ENCODE results near the gene SFMBT1.
A peak's percentile ranks its signal among the peaks of the same experiment; 100 is the strongest.

SFMBT1 gene

DNA sequence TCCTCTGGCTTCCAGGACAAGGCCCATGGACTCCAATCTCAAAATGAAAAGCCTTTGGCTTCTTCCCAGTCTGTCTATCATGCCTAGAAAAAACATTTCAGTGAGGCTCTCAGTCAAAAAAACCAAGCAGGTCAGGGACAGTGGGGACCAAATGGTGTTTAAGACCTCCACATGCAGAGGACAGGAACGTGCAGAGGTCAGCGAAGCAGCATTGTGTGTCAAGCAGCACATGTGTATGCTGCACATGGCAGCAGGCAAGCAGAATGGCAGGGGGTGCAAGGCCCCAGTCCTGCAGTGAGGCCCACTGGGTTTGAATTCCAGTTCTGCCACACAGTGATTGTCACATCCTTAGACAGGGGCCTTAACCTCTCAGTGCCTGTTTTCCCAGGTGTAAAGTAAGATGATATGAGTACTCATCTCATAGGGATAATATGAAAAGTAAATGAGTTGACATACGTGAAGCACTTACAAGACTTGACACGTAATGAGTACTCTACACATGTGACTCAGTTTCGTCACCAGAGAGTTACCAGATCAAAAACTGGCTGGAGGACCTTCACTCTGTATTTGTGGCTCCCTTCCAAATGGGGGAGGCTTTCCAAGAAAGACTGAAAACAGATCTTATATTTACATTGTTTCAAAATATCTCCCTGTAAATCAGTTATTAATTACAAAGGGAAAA lies 159.7 kb downstream of the SFMBT1 start:
- H3K27ac Mint-ChIP-seq: no peak overlapping the region
- ATAC-seq: no peak
- peaks cover 34% of the 10 kb centered on the region for H3K36me3 Mint-ChIP-seq
- no peaks in the 10 kb centered on the region for H3K27me3 Mint-ChIP-seq
- no peak overlapping the region for H3K4me3 Mint-ChIP-seq
- H3K9me3 Mint-ChIP-seq: no peaks in the 10 kb centered on the region
- H3K4me1 Mint-ChIP-seq: peaks cover 15% of the 10 kb centered on the region

DNA sequence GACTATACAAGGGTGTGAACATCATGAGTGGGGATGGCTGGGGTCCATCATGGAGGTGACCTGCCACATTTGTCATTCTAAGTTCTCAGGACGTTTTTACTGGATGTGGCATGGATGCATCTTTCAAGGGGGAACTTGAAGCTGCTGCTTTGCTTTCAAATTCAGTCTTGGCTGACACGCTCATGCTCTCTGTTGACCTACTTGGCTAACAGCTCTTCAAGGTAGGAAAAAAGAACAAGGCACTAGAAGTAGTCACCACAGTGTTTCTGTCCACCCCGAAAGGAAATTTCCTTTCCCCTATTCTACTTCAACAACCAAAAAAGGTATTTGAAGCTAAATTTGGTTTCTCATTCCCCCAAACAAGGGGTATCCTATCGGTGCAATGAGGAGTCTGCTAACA lies 163.5 kb downstream of the SFMBT1 start:
- H3K9me3 Mint-ChIP-seq: no peaks in the 10 kb centered on the region
- no peaks in the 10 kb centered on the region for H3K27me3 Mint-ChIP-seq
- H3K4me1 Mint-ChIP-seq: peaks cover 23% of the 10 kb centered on the region
- ATAC-seq: no peak
- H3K27ac Mint-ChIP-seq: no peak overlapping the region
- H3K4me3 Mint-ChIP-seq: no peak overlapping the region
- H3K36me3 Mint-ChIP-seq: peaks cover 43% of the 10 kb centered on the region

DNA sequence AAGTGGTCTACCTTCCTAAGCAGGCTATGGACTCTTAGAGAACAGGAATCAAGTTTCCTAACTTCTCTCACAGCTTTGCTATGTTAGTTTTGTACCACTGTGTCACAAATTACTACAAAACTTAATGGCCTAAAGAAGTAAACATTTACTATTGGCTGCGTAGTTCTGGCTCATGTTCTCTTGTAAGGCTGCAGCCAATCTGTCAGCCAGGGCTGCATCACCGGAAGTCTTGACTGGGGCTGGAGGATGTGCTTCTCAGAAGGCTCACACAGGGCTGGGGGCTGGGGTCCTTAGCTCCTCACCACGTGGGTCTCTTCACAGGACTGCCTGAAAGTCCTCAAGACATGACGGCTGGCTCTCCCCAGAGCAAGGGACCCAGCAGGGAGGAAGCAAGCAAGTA lies 164.0 kb downstream of the SFMBT1 start:
- no peak overlapping the region for H3K4me3 Mint-ChIP-seq

DNA sequence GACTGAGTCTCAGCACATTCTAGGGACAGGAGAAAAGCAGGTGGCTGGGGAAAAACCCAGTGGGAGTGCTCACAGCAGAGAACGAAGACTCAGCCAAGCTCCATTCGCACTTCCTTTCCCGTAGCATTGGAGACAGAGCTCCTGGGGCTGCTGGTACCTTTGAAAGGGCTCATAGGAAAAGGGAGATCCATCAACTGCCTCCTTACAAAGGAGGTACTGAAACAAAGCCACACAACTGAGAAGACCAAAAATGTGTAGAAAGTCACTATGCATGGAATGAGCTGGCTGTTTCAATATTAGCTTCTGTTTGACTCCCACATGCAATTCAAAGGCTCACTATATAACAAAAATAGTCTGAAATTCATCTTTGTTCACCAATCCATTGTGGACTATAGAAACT lies 165.4 kb downstream of the SFMBT1 start:
- ATAC-seq: peak; percentile 76
- H3K4me1 Mint-ChIP-seq: peaks cover 28% of the 10 kb centered on the region
- no peak overlapping the region for H3K4me3 Mint-ChIP-seq
- H3K27me3 Mint-ChIP-seq: no peaks in the 10 kb centered on the region
- peak overlapping the region; percentile 49 for H3K27ac Mint-ChIP-seq
- no peaks in the 10 kb centered on the region for H3K9me3 Mint-ChIP-seq
- H3K36me3 Mint-ChIP-seq: peaks cover 30% of the 10 kb centered on the region

More for the DNA sequence above, 164.0 kb downstream of the SFMBT1 start:
- ATAC-seq: no peak
- H3K36me3 Mint-ChIP-seq: peaks cover 43% of the 10 kb centered on the region
- peaks cover 28% of the 10 kb centered on the region for H3K4me1 Mint-ChIP-seq
- H3K9me3 Mint-ChIP-seq: no peaks in the 10 kb centered on the region
- no peaks in the 10 kb centered on the region for H3K27me3 Mint-ChIP-seq
- H3K27ac Mint-ChIP-seq: no peak overlapping the region

DNA sequence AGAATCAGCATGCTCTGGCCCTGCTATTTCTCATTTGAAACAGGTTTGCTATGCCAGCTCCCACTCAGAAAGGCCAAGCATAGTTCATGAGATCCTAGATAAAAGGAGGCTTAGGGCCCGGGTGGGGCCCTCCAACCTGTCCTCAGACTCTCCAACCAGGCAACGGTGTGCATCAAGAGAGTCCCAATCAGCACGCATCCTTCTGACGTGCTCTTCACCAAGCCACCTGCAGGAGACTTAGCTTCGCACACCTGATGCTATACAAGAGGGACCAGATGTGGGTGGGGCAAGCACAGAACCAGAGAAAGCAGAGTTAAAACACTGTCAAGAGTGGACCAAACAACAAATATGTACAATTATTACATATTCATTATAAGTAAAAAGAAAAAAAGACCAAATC lies 165.8 kb downstream of the SFMBT1 start:
- Mint-ChIP-seq H3K27ac (peak overlapping the region; percentile 49), H3K4me3 (no peak overlapping the region), H3K9me3 (no peaks in the 10 kb centered on the region), H3K4me1 (peaks cover 33% of the 10 kb centered on the region), H3K36me3 (peaks cover 26% of the 10 kb centered on the region), H3K27me3 (no peaks in the 10 kb centered on the region)
- no peak for ATAC-seq

DNA sequence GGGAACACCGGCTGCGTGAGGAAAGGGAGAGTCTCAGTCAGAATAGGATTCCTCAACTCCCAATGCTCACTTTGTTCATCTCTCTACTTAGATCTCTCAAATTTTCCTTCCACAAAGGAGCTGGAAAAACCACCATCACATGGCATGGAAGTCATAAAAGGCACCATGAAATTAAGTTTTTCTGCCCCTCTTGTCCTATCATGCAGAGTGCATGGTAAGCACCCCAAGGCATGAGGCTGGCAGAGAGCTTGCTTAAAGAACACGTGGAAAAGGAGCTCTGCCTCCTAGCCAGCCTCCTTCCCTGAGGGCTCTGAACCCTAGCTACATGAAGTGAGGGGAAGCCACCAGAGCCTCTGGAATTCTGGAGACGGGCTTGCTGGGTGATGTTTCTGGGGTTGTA lies 166.3 kb downstream of the SFMBT1 start:
- Mint-ChIP-seq H3K4me1 (peaks cover 37% of the 10 kb centered on the region), H3K27ac (no peak overlapping the region), H3K36me3 (peaks cover 24% of the 10 kb centered on the region), H3K4me3 (no peak overlapping the region), H3K27me3 (no peaks in the 10 kb centered on the region), H3K9me3 (no peaks in the 10 kb centered on the region)
- ATAC-seq: no peak

DNA sequence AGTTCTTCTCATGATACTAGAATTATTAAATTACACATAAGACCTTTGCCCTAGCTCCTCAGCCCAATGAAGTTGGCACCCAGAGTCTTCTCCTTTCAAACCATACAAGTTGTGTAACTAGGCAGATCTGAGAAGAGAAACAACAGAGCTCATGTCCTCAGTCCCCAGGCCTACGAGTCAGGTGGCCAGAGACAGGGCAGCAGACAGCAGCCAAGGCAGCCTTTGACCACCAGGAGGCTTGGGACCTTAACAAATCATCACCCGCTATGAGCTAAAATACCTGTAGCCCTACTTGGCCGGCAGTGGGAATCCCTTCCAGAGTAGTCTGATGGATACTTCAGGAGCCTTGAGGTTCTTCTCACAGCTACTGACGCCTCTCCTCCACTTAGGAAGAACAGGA lies 166.8 kb downstream of the SFMBT1 start:
- Mint-ChIP-seq H3K27me3 (no peaks in the 10 kb centered on the region), H3K9me3 (no peaks in the 10 kb centered on the region), H3K36me3 (peaks cover 24% of the 10 kb centered on the region), H3K4me1 (peaks cover 39% of the 10 kb centered on the region), H3K4me3 (no peak overlapping the region), H3K27ac (no peak overlapping the region)
- no peak for ATAC-seq

DNA sequence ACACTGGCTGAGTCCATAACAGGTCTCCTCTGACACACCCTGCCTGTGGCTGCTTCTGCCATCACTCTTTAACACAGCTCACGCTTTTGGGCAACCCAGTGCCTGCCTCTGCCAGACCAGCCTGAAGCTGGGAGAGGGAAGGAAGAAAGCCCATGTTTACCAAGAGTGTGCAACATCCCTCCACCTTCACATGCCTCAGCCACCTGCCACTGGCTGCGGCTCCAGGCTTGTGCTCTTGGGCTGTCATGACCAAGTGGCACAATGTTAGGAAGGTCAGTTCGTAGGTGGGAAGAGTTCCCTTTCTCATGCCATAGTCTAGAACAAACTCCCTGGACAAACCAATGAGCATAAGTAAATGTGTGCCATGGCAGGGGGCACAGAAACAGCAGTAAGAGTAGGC lies 168.8 kb downstream of the SFMBT1 start:
- Mint-ChIP-seq H3K27ac (no peak overlapping the region), H3K4me3 (no peak overlapping the region), H3K36me3 (peaks cover 24% of the 10 kb centered on the region), H3K9me3 (no peaks in the 10 kb centered on the region), H3K4me1 (peaks cover 47% of the 10 kb centered on the region), H3K27me3 (no peaks in the 10 kb centered on the region)
- ATAC-seq: no peak

DNA sequence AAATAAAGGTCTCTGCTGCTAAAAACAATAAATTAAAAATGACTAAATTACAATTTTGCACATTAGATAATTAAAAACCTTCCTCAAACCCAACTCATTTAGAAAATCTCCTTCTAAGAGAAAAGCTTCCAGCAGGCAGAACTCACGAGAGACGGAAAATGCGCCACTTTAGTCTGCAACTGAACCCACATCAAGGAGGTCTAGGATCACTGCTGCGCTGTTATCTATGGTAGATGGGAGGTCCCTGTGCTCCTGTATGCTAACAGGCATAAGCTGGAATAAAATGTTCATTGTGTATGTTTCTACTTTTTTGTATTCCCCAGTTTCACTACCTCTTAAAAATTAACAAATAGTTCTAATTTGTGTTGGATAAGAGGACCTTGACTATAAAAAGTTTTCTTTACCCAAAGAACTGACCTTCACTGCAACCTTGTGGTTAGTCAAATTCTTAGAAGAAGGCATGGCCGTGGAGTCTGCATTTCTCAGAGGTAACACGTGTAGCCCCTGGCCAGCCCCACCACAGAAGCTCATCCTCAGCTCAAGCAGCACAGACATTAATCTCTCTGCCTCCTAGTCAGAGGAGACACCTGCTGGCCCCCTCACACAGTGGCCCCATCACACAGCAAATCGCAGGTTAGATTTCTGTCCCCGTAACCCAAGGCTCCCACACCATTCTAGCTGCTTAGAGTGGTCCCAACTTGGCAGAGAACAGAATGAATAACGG lies 170.8 kb downstream of the SFMBT1 start:
- H3K36me3 Mint-ChIP-seq: peaks cover 29% of the 10 kb centered on the region
- H3K9me3 Mint-ChIP-seq: no peaks in the 10 kb centered on the region
- H3K27ac Mint-ChIP-seq: peak overlapping the region; percentile 49
- no peak for ATAC-seq
- H3K4me3 Mint-ChIP-seq: no peak overlapping the region
- H3K4me1 Mint-ChIP-seq: peaks cover 44% of the 10 kb centered on the region
- H3K27me3 Mint-ChIP-seq: no peaks in the 10 kb centered on the region

DNA sequence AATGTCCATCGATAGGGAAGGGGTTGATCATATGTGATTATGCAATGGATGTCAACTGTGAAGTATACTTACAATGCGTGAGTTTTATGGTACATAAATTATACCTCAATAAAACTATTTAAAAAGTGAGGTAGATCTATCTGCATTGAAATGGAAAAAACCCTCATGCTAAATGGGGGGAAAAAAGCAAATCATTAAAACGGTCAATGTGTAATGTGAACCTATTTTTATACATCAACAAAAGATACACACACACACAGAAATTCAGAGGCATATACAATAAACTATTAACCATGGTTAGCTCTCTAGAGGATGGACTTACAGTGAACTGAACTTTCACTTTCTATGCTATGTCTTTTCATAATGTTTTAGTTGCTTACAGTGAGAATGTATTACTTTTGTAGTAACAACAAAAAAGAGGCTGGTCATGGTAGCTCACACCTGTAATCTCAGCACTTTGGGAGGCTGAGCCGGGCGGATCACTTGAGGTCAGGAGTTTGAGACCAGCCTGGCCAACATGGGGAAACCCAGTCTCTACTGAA lies 171.6 kb downstream of the SFMBT1 start:
- H3K27me3 Mint-ChIP-seq: no peaks in the 10 kb centered on the region
- H3K4me1 Mint-ChIP-seq: peaks cover 37% of the 10 kb centered on the region
- peak overlapping the region; percentile 49 for H3K27ac Mint-ChIP-seq
- H3K36me3 Mint-ChIP-seq: peaks cover 25% of the 10 kb centered on the region
- ATAC-seq: no peak
- no peak overlapping the region for H3K4me3 Mint-ChIP-seq
- no peaks in the 10 kb centered on the region for H3K9me3 Mint-ChIP-seq

DNA sequence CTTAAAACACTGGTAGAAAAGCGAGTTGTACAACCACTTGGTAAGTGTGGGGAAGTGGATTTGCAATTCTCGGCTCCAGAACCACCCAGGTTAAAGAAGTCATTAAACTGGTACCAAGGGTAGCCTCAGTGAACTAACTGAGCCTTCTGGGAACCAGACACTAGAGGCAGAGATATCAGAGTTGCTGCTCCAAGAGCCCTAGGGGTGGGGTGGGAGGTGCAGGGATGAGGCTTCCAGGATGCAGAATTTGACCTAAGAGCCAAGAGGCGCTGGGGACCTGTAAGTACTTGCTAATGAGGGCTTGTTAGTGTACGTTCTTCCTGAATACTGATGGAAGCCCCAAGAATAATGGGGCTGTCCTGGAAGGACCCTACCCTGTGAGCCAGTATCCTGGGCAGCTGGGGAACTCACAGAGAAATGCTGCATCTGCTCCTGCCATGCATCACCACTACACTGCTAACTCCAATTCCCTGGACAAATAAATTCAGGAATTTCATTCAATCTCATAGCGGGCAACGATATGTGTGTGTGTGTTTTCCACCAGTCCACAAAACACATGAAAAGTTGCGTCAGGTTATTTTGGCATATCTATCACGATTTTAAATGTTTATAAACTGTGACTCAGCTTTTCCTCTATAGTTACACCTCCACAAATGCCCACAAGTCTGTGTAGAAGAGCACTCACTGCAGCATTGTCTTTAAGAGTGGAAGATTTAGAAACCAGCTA lies 172.3 kb downstream of the SFMBT1 start:
- no peaks in the 10 kb centered on the region for H3K9me3 Mint-ChIP-seq
- peaks cover 37% of the 10 kb centered on the region for H3K4me1 Mint-ChIP-seq
- no peak overlapping the region for H3K27ac Mint-ChIP-seq
- H3K36me3 Mint-ChIP-seq: peaks cover 24% of the 10 kb centered on the region
- no peaks in the 10 kb centered on the region for H3K27me3 Mint-ChIP-seq
- no peak overlapping the region for H3K4me3 Mint-ChIP-seq
- no peak for ATAC-seq

DNA sequence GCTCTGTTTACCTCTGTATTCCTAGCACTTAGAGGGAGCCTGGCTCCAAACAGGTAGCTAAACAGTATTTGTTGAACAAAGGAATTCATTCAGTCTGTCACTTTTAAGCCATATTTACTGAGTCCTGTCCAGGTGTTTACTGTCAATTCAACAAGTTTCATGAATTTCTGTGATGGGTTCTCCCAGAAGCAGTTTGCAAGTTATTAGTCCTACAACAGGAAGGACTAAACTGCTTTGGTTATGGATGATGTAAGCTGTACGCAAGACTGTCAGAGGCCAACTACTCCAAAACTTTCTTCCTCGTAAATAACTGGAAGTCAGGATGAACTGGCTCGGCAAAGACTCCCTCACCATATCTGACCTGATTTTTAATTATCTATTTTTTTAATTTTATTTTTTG lies 173.6 kb downstream of the SFMBT1 start:
- no peaks in the 10 kb centered on the region for H3K27me3 Mint-ChIP-seq
- H3K27ac Mint-ChIP-seq: no peak overlapping the region
- H3K4me3 Mint-ChIP-seq: no peak overlapping the region
- peaks cover 32% of the 10 kb centered on the region for H3K4me1 Mint-ChIP-seq
- H3K9me3 Mint-ChIP-seq: no peaks in the 10 kb centered on the region
- H3K36me3 Mint-ChIP-seq: peaks cover 24% of the 10 kb centered on the region
- ATAC-seq: no peak

DNA sequence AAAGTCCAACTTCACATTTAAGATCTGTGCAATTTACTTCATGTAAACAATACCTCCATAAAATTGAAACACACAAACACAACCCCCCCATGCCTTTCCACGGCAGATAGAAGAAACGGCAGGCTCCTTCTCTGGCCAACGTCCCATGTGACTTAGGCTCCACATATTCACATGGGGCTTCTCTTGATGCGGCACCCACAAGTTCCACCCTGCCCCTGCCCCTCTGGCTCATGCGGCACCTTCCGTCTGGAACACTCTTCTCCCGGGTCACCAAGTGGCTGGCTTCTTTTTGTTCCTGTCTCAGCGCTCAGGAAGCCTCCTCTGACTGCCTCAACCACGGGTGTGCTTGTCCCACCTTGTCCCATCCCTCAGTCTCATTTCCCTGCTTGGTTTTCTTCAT lies 174.1 kb downstream of the SFMBT1 start:
- H3K4me1 Mint-ChIP-seq: peaks cover 28% of the 10 kb centered on the region
- no peak for ATAC-seq
- no peaks in the 10 kb centered on the region for H3K27me3 Mint-ChIP-seq
- H3K4me3 Mint-ChIP-seq: no peak overlapping the region
- H3K36me3 Mint-ChIP-seq: peaks cover 24% of the 10 kb centered on the region
- H3K9me3 Mint-ChIP-seq: no peaks in the 10 kb centered on the region
- H3K27ac Mint-ChIP-seq: no peak overlapping the region

DNA sequence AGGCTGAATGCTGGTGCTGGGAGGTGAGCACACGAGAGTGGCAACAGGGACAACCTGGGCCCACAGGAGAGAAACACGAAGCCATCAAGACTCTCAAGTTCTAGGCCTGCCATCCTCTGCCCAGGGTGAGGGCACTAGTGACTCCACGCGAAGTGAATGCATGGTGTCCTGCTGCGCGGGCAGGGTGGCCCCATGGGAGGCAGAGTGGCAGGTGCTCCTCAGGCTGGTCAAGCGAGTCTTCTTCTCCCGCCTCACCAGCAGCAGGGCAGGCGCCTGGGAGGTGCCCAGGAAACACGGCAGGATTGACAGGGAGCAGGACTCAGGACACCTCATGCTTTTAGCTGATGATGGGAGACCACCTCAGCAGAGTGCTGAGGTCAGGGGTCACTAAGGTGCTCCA lies 175.4 kb downstream of the SFMBT1 start:
- no peak for ATAC-seq
- peaks cover 28% of the 10 kb centered on the region for H3K4me1 Mint-ChIP-seq
- no peak overlapping the region for H3K4me3 Mint-ChIP-seq
- peaks cover 7% of the 10 kb centered on the region for H3K9me3 Mint-ChIP-seq
- peaks cover 36% of the 10 kb centered on the region for H3K36me3 Mint-ChIP-seq
- no peaks in the 10 kb centered on the region for H3K27me3 Mint-ChIP-seq
- no peak overlapping the region for H3K27ac Mint-ChIP-seq

DNA sequence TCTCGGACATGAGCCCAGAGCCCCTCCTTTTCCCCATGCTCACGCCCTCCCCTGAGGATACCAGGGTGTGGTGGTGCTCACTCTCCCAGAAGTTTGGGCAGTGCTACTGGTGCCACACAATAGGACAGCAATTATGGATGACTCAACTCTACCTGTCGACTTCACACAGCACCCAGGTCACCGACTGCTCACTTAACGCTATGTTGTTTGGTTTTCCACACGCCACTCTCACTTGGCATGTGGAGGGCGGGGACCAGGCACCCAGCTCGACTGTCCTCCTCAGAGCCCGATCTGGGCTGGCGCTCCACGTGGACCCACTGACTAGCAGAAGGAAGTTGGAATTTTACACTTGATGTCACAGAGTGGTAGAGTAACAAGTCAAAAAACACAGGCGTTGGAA lies 179.4 kb downstream of the SFMBT1 start:
- no peak overlapping the region for H3K27ac Mint-ChIP-seq
- peaks cover 59% of the 10 kb centered on the region for H3K36me3 Mint-ChIP-seq
- peaks cover 12% of the 10 kb centered on the region for H3K9me3 Mint-ChIP-seq

More for the DNA sequence above, 179.4 kb downstream of the SFMBT1 start:
- Mint-ChIP-seq H3K4me1 (peaks cover 13% of the 10 kb centered on the region), H3K4me3 (no peak overlapping the region), H3K27me3 (no peaks in the 10 kb centered on the region)
- no peak for ATAC-seq

Measured in stimulated activated memory B cell treated with anti-CD40 and anti-IgM and Interleukin-4, amounts not matched to agents 10 μg/mL and 1 μg/mL and 100 μg/mL, for 72 hours (primary cell).